Natural killer cell (primary cell): ENCODE data around the gene FKBP1B. TPM values are rescaled to one million over a fixed set of nuclear protein-coding genes. Genes with fewer than 3 reads are reported as not detected.

Experiments
- ATAC-seq, 3 donors: fragments of 150-1000 bp in 2 of 3; fragments of 200-7000 bp in 1 of 3; cut with Tn5 transposase; 1 replicate in 1 of 3; 2 replicates in 2 of 3; pipeline ENCODE4 v1.10.0; 2021; ENCODE audit warnings: mild to moderate bottlenecking in 2 of 3, moderate library complexity in 2 of 3
- DNase-seq, 2 donors: peaks; one replicate each; pipeline versions ENCODE4 v3.0.0 to v3.0.0-alpha.2; 2013 to 2021; ENCODE audit warnings: mixed read lengths in 1 of 2
- H3K27ac ChIP-seq: one replicate; pipeline ENCODE4 v1.5.1; 2013; ENCODE audit warnings: mild to moderate bottlenecking, low read length
- H3K27me3 ChIP-seq: one replicate; pipeline ENCODE4 v1.6.1; 2013; ENCODE audit warnings: low read length; ENCODE audit not compliant: control insufficient read depth, insufficient read depth
- H3K36me3 ChIP-seq: one replicate; pipeline ENCODE4 v1.6.1; 2013; ENCODE audit warnings: low read length; ENCODE audit not compliant: control insufficient read depth, insufficient read depth
- H3K4me1 ChIP-seq: one replicate; pipeline ENCODE4 v1.6.1; 2013; ENCODE audit warnings: low read length; ENCODE audit not compliant: control insufficient read depth, insufficient read depth
- H3K4me3 ChIP-seq: one replicate; pipeline ENCODE4 v1.5.1; 2013; ENCODE audit warnings: low read length
- H3K9me3 ChIP-seq: one replicate; pipeline ENCODE4 v1.6.1; 2013; ENCODE audit warnings: low read length; ENCODE audit not compliant: control insufficient read depth, insufficient read depth
- H3K27ac Mint-ChIP-seq, 2 donors: one replicate each; pipeline ENCODE4 v1.8.0; 2022; ENCODE audit warnings: mild to moderate bottlenecking in 2 of 2, mixed read lengths in 2 of 2, moderate library complexity in 1 of 2
- H3K27me3 Mint-ChIP-seq, 2 donors: one replicate each; pipeline ENCODE4 v1.8.0; 2022; ENCODE audit warnings: low read depth in 2 of 2, mixed read lengths in 2 of 2
- H3K36me3 Mint-ChIP-seq: one replicate; pipeline ENCODE4 v1.8.0; 2022; ENCODE audit warnings: mixed read lengths
- H3K4me1 Mint-ChIP-seq, 2 donors: one replicate each; pipeline ENCODE4 v1.8.0; 2022; ENCODE audit warnings: mixed read lengths in 2 of 2
- H3K4me3 Mint-ChIP-seq: one replicate; pipeline ENCODE4 v1.8.0; 2022; ENCODE audit warnings: mild to moderate bottlenecking, moderate library complexity, mixed read lengths
- H3K9me3 Mint-ChIP-seq, 2 donors: one replicate each; pipeline ENCODE4 v1.8.0; 2022; ENCODE audit warnings: mixed read lengths in 2 of 2
- CTCF ChIP-seq: fragments of 200-600 bp; IDR thresholded peaks from one replicate; pipeline ENCODE4 v1.8.0; 2022; ENCODE audit warnings: antibody characterized with exemption
- WGBS: methylation state at CpG from one replicate; pipeline ENCODE4 v1.1.7; 2013; ENCODE audit warnings: missing lambda C conversion rate; ENCODE audit not compliant: insufficient coverage; 5-methylcytosine and 5-hydroxymethylcytosine counted together
- intact Hi-C: fragments of 100-400 bp; cut with micrococcal nuclease; formaldehyde crosslinking; loops from one replicate; pipeline ENCODE4 v1.14.2; 2022
- total RNA-seq, 4 donors: library from RNA; stranded (reverse); fragments of 120-200 nt in 1 of 4; gene quantifications; one replicate each; pipeline versions ENCODE4 v1.2.3 to v1.2.4, GENCODE V29; 2013 to 2022

FKBP1B gene
- total RNA-seq, 3 donors from 2014 or later (not counting 1 experiment from before 2014, with no cell fraction given), result 1.5 to 3.4 (median 3.3) TPM

GRCh38 chr2:24009680-24010476 lies 39.7 kb upstream of the FKBP1B start, which contains the start of gene MFSD2B:
Gene MFSD2B (plus strand): TSS chr2:24010085. CDS start chr2:24010097, 12 bp downstream.
- Mint-ChIP-seq H3K9me3 (no peaks in the 10 kb centered on the region), H3K36me3 (no peaks in the 10 kb centered on the region), H3K27ac (no peak within 1 kb of the TSS), H3K4me3 (peak within 1 kb of the TSS; percentile 61), H3K27me3 (peaks cover 14 to 21% of the 10 kb centered on the region in 2 donors), H3K4me1 (peaks cover 13 to 20% of the 10 kb centered on the region in 2 donors)
- ATAC-seq, result peak; percentile 26 to 55 (median 48)
- Histone ChIP-seq H3K36me3 (no peaks in the 10 kb centered on the region), H3K27ac (no peak within 1 kb of the TSS), H3K4me3 (no peak within 1 kb of the TSS), H3K27me3 (peaks cover 19% of the 10 kb centered on the region), H3K9me3 (no peaks in the 10 kb centered on the region), H3K4me1 (peaks cover 21% of the 10 kb centered on the region)
- 4% methylated on average over 75 of the region's 75 CpGs for WGBS
- intact Hi-C loops, result no loop called here
- TF ChIP-seq CTCF, result no peak
- DNase-seq, result no peak

GRCh38 chr2:24010477-24011249 lies 38.9 kb upstream of the FKBP1B start:
- H3K36me3 ChIP-seq, result no peaks in the 10 kb centered on the region
- Mint-ChIP-seq H3K27me3 (peaks cover 14 to 21% of the 10 kb centered on the region in 2 donors), H3K4me3 (peak overlapping the region; percentile 61), H3K9me3 (no peaks in the 10 kb centered on the region), H3K27ac (no peak overlapping the region), H3K36me3 (no peaks in the 10 kb centered on the region), H3K4me1 (peaks cover 13 to 20% of the 10 kb centered on the region in 2 donors)
- 58% methylated on average over 37 of the region's 37 CpGs for WGBS
- peaks cover 19% of the 10 kb centered on the region for H3K27me3 ChIP-seq
- H3K4me1 ChIP-seq, result peaks cover 21% of the 10 kb centered on the region
- H3K9me3 ChIP-seq, result no peaks in the 10 kb centered on the region
- DNase-seq (no peak), ATAC-seq (no peak)
- no peak overlapping the region for H3K4me3 ChIP-seq
- H3K27ac ChIP-seq, result no peak overlapping the region
- no peak for TF ChIP-seq CTCF
- intact Hi-C loops, result no loop called here

GRCh38 chr2:24011250-24012104 lies 38.1 kb upstream of the FKBP1B start:
- intact Hi-C loops, result no loop called here
- TF ChIP-seq CTCF, result no peak
- peak overlapping the region; percentile 61 for H3K4me3 Mint-ChIP-seq
- WGBS, result 59% methylated on average over 5 of the region's 7 CpGs
- H3K4me1 Mint-ChIP-seq, result peaks cover 13 to 20% of the 10 kb centered on the region in 2 donors
- H3K9me3 Mint-ChIP-seq, result no peaks in the 10 kb centered on the region
- Histone ChIP-seq H3K4me1 (peaks cover 21% of the 10 kb centered on the region), H3K4me3 (no peak overlapping the region), H3K27me3 (peaks cover 19% of the 10 kb centered on the region), H3K27ac (no peak overlapping the region), H3K9me3 (no peaks in the 10 kb centered on the region), H3K36me3 (no peaks in the 10 kb centered on the region)
- H3K27ac Mint-ChIP-seq, result no peak overlapping the region
- ATAC-seq (peak in 1 of 3 donors; percentile 55), DNase-seq (no peak)
- H3K36me3 Mint-ChIP-seq, result no peaks in the 10 kb centered on the region
- peaks cover 14 to 21% of the 10 kb centered on the region in 2 donors for H3K27me3 Mint-ChIP-seq
